Breast epithelium (tissue), 4 donors: ENCODE data around the gene ZGPAT. TPM values are rescaled to one million over a fixed set of nuclear protein-coding genes. Genes with fewer than 3 reads are reported as not detected.

Source experiments
- DNase-seq, 2 donors: peaks; one replicate each; pipeline ENCODE4 v3.0.0-alpha.2; 2019; ENCODE audit warnings: low spot score in 2 of 2
- H3K27ac ChIP-seq, 2 donors: fragments of 200-600 bp; sonication (generic) in 1 of 2; one replicate each; pipeline ENCODE4 v1.5.1; 2016 to 2019; ENCODE audit warnings: mild to moderate bottlenecking in 1 of 2
- H3K27me3 ChIP-seq, 2 donors: fragments of 200-600 bp; sonication (generic) in 1 of 2; one replicate each; pipeline versions ENCODE4 v1.5.1 to v1.6.0; 2017 to 2019; ENCODE audit warnings: control low read depth in 1 of 2, mild to moderate bottlenecking in 1 of 2
- H3K36me3 ChIP-seq: fragments of 200-600 bp; one replicate; pipeline ENCODE4 v1.5.1; 2019
- H3K4me1 ChIP-seq, 2 donors: fragments of 200-600 bp; sonication (generic); one replicate each; pipeline ENCODE4 v1.5.1; 2016 to 2019; ENCODE audit warnings: control low read depth in 1 of 2
- H3K4me3 ChIP-seq, 3 donors: fragments of 200-600 bp; sonication (generic); 1 replicate in 2 of 3; 2 replicates in 1 of 3; pipeline ENCODE4 v1.5.1; 2016 to 2019; ENCODE audit warnings: mild to moderate bottlenecking in 3 of 3, moderate library complexity in 2 of 3
- H3K9me3 ChIP-seq, 2 donors: fragments of 200-600 bp; sonication (generic) in 1 of 2; one replicate each; pipeline ENCODE4 v1.5.1; 2016 to 2019; ENCODE audit warnings: control low read depth in 1 of 2
- POLR2A ChIP-seq: fragments of 450-650 bp; IDR thresholded peaks from one replicate; pipeline ENCODE4 v1.6.1; 2016; ENCODE audit warnings: antibody characterized with exemption, mild to moderate bottlenecking, moderate library complexity
- POLR2AphosphoS5 ChIP-seq, 3 donors: sonication (generic); formaldehyde crosslinking; IDR thresholded peaks; one replicate each; pipeline ENCODE4 v1.6.1; 2017; ENCODE audit warnings: antibody characterized with exemption in 3 of 3
- intact Hi-C: fragments of 100-400 bp; cut with DNase I; formaldehyde crosslinking; loops from one replicate; pipeline ENCODE4 v1.15.1; 2023; ENCODE audit warnings: low total_unique reads
- total RNA-seq, 3 donors: library from RNA; depleted of rRNA; stranded (reverse); fragments of >200 nt; gene quantifications; one replicate each; pipeline ENCODE4 v1.1.0, GENCODE V29; 2016
- TF ChIP-seq, protein P1 (sequence below), 3 donors: fragments of 450-650 bp; IDR thresholded peaks; one replicate each; pipeline ENCODE4 v1.5.1; 2016 to 2017; ENCODE audit warnings: antibody characterized with exemption in 3 of 3, mild to moderate bottlenecking in 3 of 3, moderate library complexity in 3 of 3

ZGPAT gene
- total RNA-seq, 3 donors from 2014 or later, result 17.6 to 26.9 (median 24.9) TPM

DNA sequence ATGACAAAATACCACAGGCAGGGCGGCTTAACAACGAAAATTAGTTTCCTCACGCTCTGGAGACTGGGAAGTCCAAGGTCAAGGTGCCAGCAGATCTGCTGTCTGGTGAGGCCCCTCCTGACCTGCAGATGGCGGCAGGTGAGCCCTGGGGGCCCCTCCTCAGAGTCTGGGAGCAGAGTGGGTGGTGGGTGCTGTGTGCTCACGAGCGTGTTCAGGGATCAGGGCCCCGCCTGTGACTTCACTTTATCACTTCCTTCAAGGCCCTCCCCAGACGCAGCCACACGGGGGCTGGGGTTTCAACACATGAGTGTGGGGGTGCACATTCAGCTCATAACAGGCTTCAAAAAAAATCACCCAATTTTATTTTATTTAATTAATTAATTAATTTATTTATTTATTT lies 71.0 kb downstream of the ZGPAT start:
- H3K36me3 ChIP-seq, result no peaks in the 10 kb centered on the region
- H3K4me3 ChIP-seq, result no peak overlapping the region
- no peak for DNase-seq
- no peak overlapping the region for H3K27ac ChIP-seq
- no peaks in the 10 kb centered on the region for H3K4me1 ChIP-seq
- no peaks in the 10 kb centered on the region for H3K9me3 ChIP-seq
- intact Hi-C loops, result no loop called here
- TF ChIP-seq POLR2A (no peak), POLR2AphosphoS5 (IDR thresholded peaks at IDR 0.05) (no peak)
- TF ChIP-seq, protein P1, sequence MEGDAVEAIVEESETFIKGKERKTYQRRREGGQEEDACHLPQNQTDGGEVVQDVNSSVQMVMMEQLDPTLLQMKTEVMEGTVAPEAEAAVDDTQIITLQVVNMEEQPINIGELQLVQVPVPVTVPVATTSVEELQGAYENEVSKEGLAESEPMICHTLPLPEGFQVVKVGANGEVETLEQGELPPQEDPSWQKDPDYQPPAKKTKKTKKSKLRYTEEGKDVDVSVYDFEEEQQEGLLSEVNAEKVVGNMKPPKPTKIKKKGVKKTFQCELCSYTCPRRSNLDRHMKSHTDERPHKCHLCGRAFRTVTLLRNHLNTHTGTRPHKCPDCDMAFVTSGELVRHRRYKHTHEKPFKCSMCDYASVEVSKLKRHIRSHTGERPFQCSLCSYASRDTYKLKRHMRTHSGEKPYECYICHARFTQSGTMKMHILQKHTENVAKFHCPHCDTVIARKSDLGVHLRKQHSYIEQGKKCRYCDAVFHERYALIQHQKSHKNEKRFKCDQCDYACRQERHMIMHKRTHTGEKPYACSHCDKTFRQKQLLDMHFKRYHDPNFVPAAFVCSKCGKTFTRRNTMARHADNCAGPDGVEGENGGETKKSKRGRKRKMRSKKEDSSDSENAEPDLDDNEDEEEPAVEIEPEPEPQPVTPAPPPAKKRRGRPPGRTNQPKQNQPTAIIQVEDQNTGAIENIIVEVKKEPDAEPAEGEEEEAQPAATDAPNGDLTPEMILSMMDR (IDR thresholded peaks at IDR 0.05), result no peak
- H3K27me3 ChIP-seq, result no peaks in the 10 kb centered on the region

DNA sequence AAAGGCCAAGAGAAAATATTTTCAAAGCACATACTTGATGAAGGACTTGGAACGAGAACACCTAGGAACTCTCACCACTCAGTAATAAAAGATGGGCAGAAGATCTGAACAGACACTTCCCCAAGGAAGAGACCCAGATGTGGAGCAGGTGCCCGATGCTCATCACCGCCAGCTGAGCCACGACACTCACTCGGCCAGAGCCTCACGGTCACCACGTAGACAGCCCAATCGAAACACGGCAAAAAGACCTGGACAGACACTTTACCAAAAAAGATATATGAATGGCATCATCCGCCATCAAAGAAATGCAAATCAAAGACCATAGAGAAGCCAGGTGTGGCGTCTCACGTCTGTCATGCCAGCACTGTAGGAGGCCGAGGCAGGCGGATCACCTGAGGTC lies 73.3 kb downstream of the ZGPAT start:
- Histone ChIP-seq H3K27ac (no peak overlapping the region), H3K4me1 (no peaks in the 10 kb centered on the region), H3K9me3 (no peaks in the 10 kb centered on the region), H3K4me3 (no peak overlapping the region), H3K36me3 (no peaks in the 10 kb centered on the region), H3K27me3 (no peaks in the 10 kb centered on the region)
- intact Hi-C loops, result no loop called here
- no peak for DNase-seq
- TF ChIP-seq POLR2AphosphoS5 (IDR thresholded peaks at IDR 0.05) (no peak), POLR2A (no peak)
- TF ChIP-seq, protein P1 (IDR thresholded peaks at IDR 0.05), result no peak

DNA sequence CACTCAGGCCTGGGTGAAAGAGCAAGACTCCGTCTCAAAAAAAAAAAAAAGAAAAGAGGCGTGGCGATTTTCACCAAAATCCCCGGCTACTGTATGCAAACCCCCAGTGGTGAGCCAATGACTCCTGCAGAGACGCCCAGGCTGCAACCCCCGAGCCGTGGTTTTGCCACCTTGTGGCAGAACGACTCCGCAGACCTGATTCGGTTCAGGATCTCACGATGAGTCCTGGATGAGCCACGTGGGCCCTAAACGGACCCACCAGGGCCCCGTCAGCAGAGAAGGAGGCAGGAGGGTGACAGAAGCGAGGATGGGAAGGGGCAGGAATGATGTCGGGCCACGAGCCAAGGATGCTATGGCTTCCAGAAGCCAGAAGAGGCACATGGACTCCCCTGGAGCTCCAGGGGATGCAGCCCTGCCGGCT lies 74.2 kb downstream of the ZGPAT start:
- DNase-seq, result no peak
- Histone ChIP-seq H3K27ac (no peak overlapping the region), H3K4me1 (no peaks in the 10 kb centered on the region), H3K4me3 (no peak overlapping the region), H3K36me3 (no peaks in the 10 kb centered on the region), H3K27me3 (no peaks in the 10 kb centered on the region), H3K9me3 (no peaks in the 10 kb centered on the region)
- TF ChIP-seq POLR2AphosphoS5 (IDR thresholded peaks at IDR 0.05) (no peak), POLR2A (no peak)
- TF ChIP-seq, protein P1 (IDR thresholded peaks at IDR 0.05), result no peak
- intact Hi-C loops, result no loop called here

DNA sequence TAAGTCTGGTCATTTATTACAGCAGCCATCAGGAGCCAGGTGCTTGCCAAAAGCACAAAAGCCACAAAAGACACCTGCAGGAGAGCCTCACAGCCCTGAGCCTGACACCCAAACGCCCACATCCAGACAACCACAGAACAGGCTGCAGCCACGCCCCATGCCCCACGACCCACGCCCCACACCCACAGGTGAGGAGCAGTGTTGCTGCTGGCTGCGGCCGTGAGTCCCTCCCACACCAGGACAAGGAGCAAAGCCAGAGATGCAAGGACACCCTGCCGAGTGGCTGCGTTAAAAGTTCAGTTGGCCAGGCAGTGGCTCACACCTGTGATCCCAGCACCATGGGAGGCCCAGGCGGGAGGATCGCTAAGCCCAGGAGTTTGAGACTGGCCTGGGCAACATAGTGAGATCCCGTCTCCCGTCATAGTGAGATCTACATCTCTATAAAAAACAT lies 74.7 kb downstream of the ZGPAT start:
- TF ChIP-seq, protein P1 (IDR thresholded peaks at IDR 0.05), result no peak
- TF ChIP-seq POLR2A (no peak), POLR2AphosphoS5 (IDR thresholded peaks at IDR 0.05) (no peak)
- intact Hi-C loops, result no loop called here
- DNase-seq, result no peak

DNA sequence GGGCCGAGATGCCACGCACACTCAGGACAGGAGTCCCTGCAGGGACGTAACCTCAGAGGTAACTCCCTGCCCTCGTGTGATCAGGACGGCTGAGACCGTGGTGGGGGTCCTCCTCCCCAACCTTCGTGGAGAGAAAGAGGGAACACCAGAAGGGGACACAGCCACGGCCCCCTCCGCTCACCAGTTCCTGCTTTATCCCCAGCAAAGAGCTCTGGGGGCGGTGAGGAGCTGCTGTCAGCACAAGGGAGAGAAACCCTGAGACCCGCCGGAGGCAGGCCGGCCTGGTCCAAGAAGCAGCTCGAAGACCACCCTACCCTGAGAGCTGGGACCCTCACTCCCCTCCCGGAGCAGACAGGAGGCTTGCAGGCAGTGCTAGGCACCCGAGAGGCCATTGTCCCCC lies 76.1 kb downstream of the ZGPAT start:
- intact Hi-C loops, result no loop called here

More for the DNA sequence above, 74.7 kb downstream of the ZGPAT start:
- no peaks in the 10 kb centered on the region for H3K36me3 ChIP-seq
- H3K27ac ChIP-seq, result no peak overlapping the region
- H3K4me1 ChIP-seq, result no peaks in the 10 kb centered on the region
- H3K27me3 ChIP-seq, result no peaks in the 10 kb centered on the region
- no peaks in the 10 kb centered on the region for H3K9me3 ChIP-seq
- no peak overlapping the region for H3K4me3 ChIP-seq

More for the DNA sequence above, 76.1 kb downstream of the ZGPAT start:
- H3K9me3 ChIP-seq, result no peaks in the 10 kb centered on the region
- H3K27me3 ChIP-seq, result no peaks in the 10 kb centered on the region
- H3K27ac ChIP-seq, result peak overlapping the region in 1 of 2 donors; percentile 55
- TF ChIP-seq, protein P1 (IDR thresholded peaks at IDR 0.05), result no peak
- TF ChIP-seq POLR2AphosphoS5 (IDR thresholded peaks at IDR 0.05) (no peak), POLR2A (no peak)
- no peaks in the 10 kb centered on the region for H3K4me1 ChIP-seq
- no peaks in the 10 kb centered on the region for H3K36me3 ChIP-seq
- DNase-seq, result no peak
- H3K4me3 ChIP-seq, result no peak overlapping the region
